Right atrium auricular region (tissue), 2 donors: ENCODE results near the gene GDI2. TPM values are rescaled to one million over a fixed set of nuclear protein-coding genes. Genes with fewer than 3 reads are reported as not detected.

Source experiments
- DNase-seq: peaks from one replicate; pipeline ENCODE4 v3.0.0-alpha.2; 2019; ENCODE audit warnings: low spot score
- H3K27ac ChIP-seq, 2 donors: fragments of 200-600 bp; sonication (generic); 1 replicate in 1 of 2; 2 replicates in 1 of 2; pipeline ENCODE4 v1.5.1; 2016 to 2019
- H3K27me3 ChIP-seq, 2 donors: fragments of 200-600 bp; sonication (generic); one replicate each; pipeline versions ENCODE4 v1.5.1 to v1.6.0; 2017 to 2019
- H3K36me3 ChIP-seq: fragments of 200-600 bp; sonication (generic); one replicate; pipeline ENCODE4 v1.5.1; 2016
- H3K4me1 ChIP-seq, 2 donors: fragments of 200-600 bp; sonication (generic); one replicate each; pipeline versions ENCODE4 v1.5.1 to v1.6.0; 2017 to 2019
- H3K4me3 ChIP-seq, 2 donors: fragments of 200-600 bp; sonication (generic); 1 replicate in 1 of 2; 2 replicates in 1 of 2; pipeline ENCODE4 v1.5.1; 2017 to 2019; ENCODE audit warnings: mild to moderate bottlenecking in 1 of 2, moderate library complexity in 1 of 2
- H3K9me3 ChIP-seq, 2 donors: fragments of 200-600 bp; sonication (generic); one replicate each; pipeline ENCODE4 v1.5.1; 2019
- total RNA-seq, 2 donors: library from RNA; depleted of rRNA; stranded (reverse); fragments of >200 nt; gene quantifications; one replicate each; pipeline ENCODE4 v1.1.0, GENCODE V29; 2016
- TF ChIP-seq, protein P1 (sequence below), 2 donors: fragments of 200-600 bp; sonication (generic); IDR thresholded peaks; one replicate each; pipeline ENCODE4 v1.5.1; 2019; ENCODE audit warnings: antibody characterized with exemption in 2 of 2

Gene GDI2
- total RNA-seq, 2 donors from 2014 or later, result 117 to 124 TPM

DNA sequence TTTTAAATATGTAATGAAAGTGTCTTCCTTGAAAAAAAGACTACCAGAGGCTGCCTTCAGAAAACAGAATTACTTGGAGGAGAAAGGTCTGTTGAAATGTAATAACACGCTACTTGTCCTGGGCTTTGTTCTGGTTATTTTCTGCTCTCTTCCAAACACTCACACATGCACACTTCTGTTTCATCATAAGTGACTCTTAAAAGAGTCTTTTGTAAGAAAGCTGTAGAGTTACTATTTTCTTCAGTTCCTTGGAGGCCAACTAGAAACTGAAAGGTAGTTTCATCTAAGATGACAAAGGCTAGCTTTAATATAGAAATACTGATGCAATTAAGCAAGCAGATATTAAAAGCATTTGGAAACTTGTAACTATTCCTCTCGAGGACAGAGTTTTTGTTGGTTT is 89.5 kb downstream of the GDI2 start:
- peaks cover 26% of the 10 kb centered on the region for H3K36me3 ChIP-seq
- no peak for DNase-seq
- H3K4me3 ChIP-seq, result no peak overlapping the region
- no peaks in the 10 kb centered on the region for H3K4me1 ChIP-seq
- TF ChIP-seq, protein P1, sequence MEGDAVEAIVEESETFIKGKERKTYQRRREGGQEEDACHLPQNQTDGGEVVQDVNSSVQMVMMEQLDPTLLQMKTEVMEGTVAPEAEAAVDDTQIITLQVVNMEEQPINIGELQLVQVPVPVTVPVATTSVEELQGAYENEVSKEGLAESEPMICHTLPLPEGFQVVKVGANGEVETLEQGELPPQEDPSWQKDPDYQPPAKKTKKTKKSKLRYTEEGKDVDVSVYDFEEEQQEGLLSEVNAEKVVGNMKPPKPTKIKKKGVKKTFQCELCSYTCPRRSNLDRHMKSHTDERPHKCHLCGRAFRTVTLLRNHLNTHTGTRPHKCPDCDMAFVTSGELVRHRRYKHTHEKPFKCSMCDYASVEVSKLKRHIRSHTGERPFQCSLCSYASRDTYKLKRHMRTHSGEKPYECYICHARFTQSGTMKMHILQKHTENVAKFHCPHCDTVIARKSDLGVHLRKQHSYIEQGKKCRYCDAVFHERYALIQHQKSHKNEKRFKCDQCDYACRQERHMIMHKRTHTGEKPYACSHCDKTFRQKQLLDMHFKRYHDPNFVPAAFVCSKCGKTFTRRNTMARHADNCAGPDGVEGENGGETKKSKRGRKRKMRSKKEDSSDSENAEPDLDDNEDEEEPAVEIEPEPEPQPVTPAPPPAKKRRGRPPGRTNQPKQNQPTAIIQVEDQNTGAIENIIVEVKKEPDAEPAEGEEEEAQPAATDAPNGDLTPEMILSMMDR (IDR thresholded peaks at IDR 0.05), result no peak
- no peaks in the 10 kb centered on the region for H3K27me3 ChIP-seq
- no peak overlapping the region for H3K27ac ChIP-seq
- H3K9me3 ChIP-seq, result no peaks in the 10 kb centered on the region

DNA sequence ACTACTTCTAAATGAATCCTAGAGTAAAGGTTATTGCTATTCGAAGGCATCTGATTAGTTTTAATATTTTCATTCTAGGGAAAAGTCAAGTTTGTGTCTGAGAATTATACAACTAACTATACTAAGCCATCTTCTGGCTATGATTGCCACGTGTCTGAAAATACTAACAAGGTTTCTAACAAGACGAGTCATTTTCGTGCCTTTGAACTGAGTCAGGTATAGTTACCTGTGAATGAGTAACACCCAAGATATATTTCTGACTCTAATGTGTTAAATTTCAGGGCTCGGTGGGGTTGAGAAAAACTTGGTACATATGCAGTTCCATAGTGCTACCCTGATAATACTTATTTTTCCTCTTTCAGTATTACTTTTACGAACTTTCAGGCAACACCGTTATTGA is 93.1 kb downstream of the GDI2 start:
- H3K9me3 ChIP-seq, result no peaks in the 10 kb centered on the region
- no peak overlapping the region for H3K27ac ChIP-seq
- no peak overlapping the region for H3K4me3 ChIP-seq
- TF ChIP-seq, protein P1 (IDR thresholded peaks at IDR 0.05), result no peak
- H3K4me1 ChIP-seq, result no peaks in the 10 kb centered on the region
- DNase-seq, result no peak
- peaks cover 9% of the 10 kb centered on the region for H3K36me3 ChIP-seq
- no peaks in the 10 kb centered on the region for H3K27me3 ChIP-seq

DNA sequence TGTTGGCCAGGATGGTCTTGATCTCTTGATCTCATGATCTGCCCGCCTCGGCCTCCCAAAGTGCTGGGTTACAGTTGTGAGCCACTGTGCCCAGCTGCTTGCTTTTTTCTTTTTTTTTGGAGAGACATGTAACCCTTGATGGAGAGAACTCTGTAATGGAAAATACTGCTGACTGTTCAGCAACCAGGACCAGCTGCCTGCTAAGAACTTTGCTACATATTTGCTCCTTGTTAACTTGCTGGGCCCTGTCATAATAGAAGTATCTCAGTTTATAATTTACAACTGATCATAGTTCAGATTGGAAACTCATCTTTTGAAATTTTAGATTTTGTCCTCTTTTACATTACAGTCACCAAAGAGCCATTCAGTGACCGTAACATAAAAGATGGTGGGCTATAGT is 93.7 kb downstream of the GDI2 start:
- TF ChIP-seq, protein P1 (IDR thresholded peaks at IDR 0.05), result no peak
- no peaks in the 10 kb centered on the region for H3K4me1 ChIP-seq
- no peak overlapping the region for H3K27ac ChIP-seq
- no peak overlapping the region for H3K4me3 ChIP-seq
- H3K9me3 ChIP-seq, result no peaks in the 10 kb centered on the region
- no peak for DNase-seq
- peaks cover 9% of the 10 kb centered on the region for H3K36me3 ChIP-seq
- H3K27me3 ChIP-seq, result no peaks in the 10 kb centered on the region

Other genes starting within 250 kb of the GDI2 start
- gene ASB13, start 146.8 kb downstream of the GDI2 start, total RNA-seq, result 10 to 100 TPM; 10.5 to 14.3 TPM
- 10 to 100 TPM; 41.7 to 47.3 TPM for gene TASOR2, start 128.6 kb downstream of the GDI2 start, total RNA-seq
- gene ANKRD16, start 76.5 kb upstream of the GDI2 start, total RNA-seq, result 1 to 10 TPM; 1.9 to 3.5 TPM
- 10 to 100 TPM; 68.7 to 93.4 TPM for gene FBH1, start 76.8 kb upstream of the GDI2 start, total RNA-seq
- 10 to 100 TPM in 1 of 2 donors, 1 to 10 TPM in 1; 9.6 to 30.5 TPM for gene IL15RA, start 164.1 kb upstream of the GDI2 start, total RNA-seq
- under 1 TPM; 0.16 to 0.30 TPM for gene IL2RA, start 248.9 kb upstream of the GDI2 start, total RNA-seq